NCI-H1930 (cell line): ENCODE measurements around the gene TMEM203.
"Not testable (repeated sequence)": the region's sequence is repeated elsewhere in the genome, so short reads cannot be mapped to it uniquely, and the experiment has no call there.

Experiments used
- DNase-seq, 2 experiments: peaks; one replicate each; lab custom pipeline; 2025; lab: John Stamatoyannopoulos, UW

TMEM203 gene

GRCh38 chr9:137241490-137242268, 36.2 kb upstream of the TMEM203 start:
- DNase-seq, result no peak

DNA sequence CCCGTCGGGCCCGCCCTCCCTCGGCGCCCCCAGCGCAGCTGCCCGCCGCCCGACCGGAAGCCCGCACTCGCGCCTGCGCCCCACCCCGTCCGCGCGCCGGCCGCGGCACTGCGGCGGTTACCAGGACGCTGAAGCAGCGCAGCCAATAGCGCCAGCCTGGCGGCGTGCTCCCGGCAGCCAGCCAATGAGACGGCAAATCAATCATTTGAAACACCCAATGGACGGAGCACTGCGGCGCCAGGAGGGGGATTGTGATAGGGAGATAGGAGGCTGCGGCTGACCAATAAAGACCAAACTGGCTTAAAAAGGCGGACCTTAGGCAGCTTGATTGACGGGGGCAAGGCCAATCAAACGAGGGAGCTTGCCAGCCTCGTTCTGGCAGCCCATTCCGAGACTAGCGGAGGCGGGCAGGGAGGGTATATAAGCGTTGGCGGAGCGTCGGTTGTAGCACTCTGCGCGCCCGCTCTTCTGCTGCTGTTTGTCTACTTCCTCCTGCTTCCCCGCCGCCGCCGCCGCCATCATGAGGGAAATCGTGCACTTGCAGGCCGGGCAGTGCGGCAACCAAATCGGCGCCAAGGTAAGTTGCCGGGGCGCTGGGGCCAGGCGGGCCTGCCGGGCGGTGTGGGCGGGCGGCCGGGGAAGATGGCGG, 35.5 kb upstream of the TMEM203 start, which contains the start of gene TUBB4B:
Gene TUBB4B, plus strand, starts transcription at position 447 of the 649 bp plus-strand sequence. Its CDS starts 74 bp downstream, at position 521.
- peak; percentile 98 to 99 for DNase-seq

GRCh38 chr9:137240318-137240840, 34.9 kb upstream of the TMEM203 start:
- DNase-seq, result peak; percentile 66 to 71

- not testable (repeated sequence) for DNase-seq
Observed at GRCh38 chr9:137239541-137240200, 34.2 kb upstream of the TMEM203 start.

DNA sequence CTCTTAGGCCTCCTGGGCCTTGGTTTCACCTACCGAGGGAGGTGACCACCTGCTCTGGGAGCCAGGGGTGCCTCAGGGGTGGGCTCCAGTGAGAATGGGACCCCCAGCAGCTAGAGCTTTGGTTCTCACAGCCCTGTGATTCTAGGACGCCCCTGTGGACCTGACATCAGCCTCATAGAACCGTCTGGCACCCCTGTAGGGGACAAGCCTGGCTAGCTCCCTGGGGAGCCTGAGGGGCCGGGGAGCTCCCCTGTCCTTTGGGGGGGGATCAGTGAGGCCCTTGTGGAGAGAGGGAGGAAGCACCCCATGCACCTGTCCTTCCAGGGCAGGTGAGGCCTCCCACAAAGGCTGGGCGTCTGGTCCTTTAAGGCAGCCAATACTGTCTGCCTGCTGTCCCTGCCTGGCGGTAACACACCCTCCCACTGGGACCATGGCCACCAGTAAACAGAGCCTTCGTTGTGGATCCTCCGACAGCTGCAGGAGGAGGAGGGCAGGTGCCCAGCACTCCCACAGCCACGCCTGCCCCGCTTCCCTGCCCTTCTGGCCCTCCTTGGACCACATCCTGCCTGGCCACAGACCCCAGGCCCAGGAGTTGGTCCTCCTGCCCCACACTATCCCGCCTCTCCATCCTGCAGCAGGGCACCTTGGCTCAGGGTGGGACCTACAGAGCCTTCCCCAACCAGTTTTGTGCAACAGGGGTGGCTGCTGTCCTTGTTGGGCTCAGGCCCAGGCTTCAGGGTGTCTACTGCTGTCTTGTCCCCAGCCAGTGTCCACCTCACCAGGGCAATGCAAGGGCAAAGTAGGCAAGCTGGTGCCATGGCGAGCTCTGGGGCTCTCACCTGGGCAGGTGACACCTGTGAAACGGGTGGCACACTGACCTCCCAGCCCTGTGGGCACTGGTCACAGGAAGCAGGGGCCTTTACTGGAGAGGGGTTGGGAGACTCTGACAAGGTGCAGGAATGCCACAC, 32.6 kb upstream of the TMEM203 start:
- DNase-seq, result peak; percentile 30 to 31

DNA sequence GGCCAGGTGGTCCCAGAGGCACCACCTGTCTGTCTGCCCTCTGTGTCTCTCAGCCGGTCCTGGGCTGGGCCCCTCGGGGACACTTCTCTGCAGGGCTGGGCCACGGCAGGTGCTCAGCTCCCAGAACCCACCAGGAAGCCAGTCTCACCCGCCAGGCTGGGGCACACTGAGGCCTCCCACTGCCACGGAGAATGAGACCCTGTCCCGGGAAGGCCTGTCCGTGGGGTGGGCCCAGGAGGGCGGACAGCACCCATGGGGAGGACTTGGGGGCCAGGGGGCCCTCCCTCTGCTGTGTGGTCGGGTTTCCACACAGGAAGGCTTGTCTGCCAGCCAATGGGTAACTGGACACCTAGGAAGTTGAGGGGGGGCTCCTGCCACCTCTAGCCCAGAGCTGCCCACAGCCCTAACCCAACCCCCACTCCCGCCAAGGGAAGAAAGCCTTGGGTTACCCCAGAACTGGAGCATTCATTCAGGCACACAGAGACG, 31.5 kb upstream of the TMEM203 start:
- DNase-seq, result no peak

DNA sequence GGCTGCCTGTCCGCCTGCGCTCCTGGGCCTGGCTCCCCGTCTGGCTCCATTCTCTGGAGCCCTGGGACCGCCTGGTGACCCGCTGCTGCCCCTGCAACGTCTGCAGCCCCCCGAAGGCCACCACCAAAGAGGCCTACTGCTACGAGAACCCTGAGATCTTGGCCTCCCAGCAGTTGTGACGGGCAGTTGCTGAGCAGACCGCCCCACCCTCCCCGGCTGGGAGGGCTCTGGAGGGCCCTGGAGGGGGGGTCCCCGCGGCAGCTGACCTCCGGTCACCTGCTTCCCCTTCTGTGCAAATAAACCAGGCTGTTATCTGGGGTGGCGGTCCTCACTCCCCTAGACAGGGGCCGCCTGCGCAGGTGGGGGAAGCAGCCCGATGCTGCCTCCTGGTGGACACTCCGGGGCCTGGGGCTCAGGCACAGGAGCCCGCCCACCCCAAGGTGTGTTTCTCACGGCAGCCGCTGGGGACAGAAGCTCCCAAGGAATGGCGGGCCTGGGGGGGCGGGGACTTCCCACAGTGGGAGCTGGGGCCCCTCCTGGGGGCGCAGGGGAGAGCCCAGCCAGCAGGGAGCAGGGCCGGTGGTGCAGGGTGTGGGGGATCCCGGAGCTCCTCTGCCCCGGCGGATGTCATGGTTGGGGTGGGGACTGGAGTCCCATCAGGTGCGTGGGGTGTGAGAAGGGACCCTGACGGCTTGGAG, 30.9 kb upstream of the TMEM203 start:
- DNase-seq, result peak; percentile 82 to 91

DNA sequence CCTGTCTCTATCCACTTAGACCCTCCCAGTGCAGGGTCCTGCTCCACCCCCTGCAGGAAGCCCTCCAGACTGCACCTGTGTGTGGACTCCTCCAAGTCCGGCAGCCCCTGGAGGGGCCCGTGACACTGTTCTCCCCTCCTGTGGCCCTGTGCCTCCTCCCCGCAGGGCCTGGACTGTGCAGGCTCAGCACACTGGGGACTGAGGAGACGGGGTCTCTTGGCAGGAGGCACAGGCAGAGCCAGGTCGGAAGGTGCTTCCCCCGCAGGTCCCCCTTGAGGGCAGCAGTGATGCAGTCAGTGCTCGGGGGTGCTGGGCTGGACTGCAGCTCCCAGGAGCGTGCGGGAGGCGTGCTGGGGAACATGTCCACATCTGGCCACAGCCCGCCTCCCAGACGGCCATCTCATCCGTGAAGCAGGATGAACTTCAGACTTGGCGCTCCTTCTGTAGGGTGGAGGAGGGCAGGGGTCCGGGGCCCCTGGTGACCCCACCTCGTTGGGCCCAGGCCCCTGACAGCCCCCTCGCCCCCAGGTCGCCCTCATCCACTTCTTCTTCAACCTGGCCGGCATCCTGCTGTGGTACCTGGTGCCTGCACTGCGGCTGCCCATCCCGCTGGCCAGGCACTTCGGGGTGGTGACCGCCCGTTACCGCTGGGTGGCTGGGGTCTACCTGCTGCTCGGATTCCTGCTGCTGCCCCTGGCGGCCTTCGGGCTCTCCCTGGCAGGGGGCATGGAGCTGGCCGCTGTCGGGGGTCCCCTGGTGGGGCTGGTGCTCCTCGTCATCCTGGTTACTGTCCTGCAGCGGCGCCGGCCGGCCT, 30.2 kb upstream of the TMEM203 start:
- no peak for DNase-seq

- DNase-seq, result no peak
Observed at GRCh38 chr9:137234758-137235423, 29.4 kb upstream of the TMEM203 start.

DNA sequence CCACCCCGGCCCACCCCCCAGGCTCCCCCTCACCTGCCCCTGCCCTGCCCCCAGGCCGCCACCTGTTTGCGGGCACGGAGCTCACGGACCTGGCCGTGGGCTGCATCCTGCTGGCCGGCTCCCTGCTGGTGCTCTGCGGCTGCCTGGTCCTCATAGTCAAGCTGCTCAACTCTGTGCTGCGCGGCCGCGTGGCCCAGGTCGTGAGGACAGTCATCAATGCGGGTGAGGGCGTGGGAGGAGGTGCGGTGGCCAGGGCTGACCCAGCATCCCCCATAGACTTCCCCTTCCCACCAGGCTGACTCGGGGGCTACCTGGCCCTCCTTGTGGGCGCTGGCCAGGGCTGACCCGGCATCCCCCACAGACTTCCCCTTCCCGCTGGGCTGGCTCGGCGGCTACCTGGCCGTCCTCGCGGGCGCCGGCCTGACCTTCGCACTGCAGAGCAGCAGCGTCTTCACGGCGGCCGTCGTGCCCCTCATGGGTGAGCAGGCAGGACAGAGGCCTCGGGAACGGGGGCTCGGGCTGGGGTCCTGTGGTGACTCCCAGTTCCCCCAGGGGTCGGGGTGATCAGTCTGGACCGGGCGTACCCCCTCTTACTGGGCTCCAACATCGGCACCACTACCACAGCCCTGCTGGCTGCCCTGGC, 28.7 kb upstream of the TMEM203 start:
- no peak for DNase-seq

GRCh38 chr9:137233143-137233980, 27.9 kb upstream of the TMEM203 start:
- DNase-seq, result no peak

DNA sequence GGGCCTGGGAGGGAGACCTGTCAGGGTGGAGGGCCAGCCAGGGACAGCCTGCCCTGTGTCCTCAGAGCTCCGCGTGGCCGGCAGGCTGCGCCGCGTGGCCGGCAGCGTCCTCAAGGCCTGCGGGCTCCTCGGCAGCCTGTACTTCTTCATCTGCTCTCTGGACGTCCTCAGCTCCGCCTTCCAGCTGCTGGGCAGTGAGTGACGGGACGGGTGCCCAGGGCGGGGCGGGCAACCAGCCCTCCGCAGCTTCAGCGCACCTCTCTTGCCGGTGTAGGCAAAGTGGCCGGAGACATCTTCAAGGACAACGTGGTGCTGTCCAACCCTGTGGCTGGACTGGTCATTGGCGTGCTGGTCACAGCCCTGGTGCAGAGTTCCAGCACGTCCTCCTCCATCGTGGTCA, 27.1 kb upstream of the TMEM203 start:
- no peak for DNase-seq

- no peak for DNase-seq
Observed at GRCh38 chr9:137232101-137232500, 26.7 kb upstream of the TMEM203 start.

- DNase-seq, result no peak
Observed at GRCh38 chr9:137231372-137232039, 26.1 kb upstream of the TMEM203 start.

- DNase-seq, result no peak
Observed at GRCh38 chr9:137230705-137231371, 25.4 kb upstream of the TMEM203 start, which contains the start of gene SLC34A3. Gene SLC34A3 (plus strand): TSS chr9:137230901. CDS start chr9:137231703, 802 bp downstream.

DNA sequence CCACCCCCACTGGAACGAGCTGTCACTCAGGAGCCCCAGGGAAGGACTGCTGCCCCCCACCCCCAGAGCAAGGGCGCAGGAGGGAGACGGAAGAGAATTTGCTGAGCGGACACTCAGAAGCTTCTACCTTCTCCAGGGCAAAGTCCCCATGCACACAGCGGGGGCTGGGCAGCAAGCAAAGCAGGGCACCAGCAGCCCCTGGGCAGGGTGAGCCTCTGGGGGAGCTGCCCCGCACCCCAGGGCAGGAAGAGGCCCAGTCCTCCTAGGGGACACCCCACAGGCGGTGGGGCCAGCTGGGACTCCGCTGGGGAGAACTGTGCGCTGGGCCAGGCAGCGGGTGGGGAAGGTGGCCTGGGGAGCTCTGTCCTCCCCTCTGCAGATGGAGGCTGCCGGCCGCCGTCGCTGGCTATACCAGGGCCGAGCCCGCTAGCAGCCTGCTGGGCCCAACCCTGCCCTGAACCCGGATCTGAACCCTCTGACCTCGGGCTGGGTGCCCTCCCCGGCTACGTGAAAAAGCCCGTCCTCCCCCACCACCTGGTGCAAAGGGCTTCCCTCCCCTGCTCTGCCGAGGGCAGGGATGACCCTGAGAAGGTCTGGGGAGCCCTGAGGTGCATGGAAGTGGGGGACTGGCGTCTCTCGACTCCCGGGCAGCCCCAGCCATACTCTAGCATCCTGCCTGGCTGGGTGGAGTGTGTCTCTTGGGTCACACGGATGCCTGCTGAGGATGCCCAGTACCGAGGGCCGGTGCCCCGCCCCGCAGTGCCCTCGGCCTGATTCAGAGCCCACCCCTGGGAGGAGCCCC, 24.7 kb upstream of the TMEM203 start:
- no peak for DNase-seq
